Measurements from ENCODE around the gene KRT40.

The KRT40 gene

DNA sequence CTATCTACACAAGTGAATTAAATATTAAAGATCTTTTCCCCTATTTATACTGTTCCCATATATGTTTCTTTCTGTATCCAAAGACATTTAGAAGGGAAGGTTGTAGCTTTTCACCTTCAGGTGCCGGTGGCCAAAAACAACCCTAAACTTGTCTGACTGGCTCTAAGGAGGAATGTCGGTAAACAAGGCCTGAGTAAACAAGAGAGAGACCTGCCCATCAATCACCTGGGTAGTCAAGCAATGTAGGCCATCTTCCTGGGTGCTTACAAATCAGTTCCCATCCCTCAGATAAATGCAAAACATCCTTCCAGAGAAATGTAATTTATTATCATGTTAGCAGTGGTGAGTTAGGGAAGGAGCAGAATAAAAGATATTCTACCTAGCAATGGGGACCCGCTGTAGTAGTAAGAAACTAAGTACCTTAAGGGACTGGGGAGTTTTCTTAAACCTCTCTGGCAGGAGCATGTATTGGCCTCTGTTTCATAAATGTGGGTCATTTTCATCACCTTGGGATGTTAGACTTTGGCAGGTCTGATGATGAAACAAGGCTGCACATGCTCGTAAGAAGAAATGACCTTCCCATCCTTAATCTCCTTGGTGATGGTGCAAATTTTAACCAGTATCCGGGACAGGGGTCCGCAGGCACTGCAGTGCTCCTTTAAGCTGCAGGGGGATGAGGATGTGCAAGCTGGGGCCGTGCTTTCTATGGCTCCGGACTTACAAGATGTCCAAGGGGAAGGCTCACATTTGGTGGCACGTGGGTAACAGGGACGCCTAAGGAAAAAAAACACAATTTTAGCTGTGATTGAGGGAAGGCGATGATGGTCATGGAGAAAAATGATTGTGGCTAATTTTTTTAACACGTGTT is 25.8 kb downstream of the KRT40 start:
- H3K36me3 ChIP-seq (ENCODE audit: low read length) = no peaks in the 10 kb centered on the region
- TF ChIP-seq, protein P1, sequence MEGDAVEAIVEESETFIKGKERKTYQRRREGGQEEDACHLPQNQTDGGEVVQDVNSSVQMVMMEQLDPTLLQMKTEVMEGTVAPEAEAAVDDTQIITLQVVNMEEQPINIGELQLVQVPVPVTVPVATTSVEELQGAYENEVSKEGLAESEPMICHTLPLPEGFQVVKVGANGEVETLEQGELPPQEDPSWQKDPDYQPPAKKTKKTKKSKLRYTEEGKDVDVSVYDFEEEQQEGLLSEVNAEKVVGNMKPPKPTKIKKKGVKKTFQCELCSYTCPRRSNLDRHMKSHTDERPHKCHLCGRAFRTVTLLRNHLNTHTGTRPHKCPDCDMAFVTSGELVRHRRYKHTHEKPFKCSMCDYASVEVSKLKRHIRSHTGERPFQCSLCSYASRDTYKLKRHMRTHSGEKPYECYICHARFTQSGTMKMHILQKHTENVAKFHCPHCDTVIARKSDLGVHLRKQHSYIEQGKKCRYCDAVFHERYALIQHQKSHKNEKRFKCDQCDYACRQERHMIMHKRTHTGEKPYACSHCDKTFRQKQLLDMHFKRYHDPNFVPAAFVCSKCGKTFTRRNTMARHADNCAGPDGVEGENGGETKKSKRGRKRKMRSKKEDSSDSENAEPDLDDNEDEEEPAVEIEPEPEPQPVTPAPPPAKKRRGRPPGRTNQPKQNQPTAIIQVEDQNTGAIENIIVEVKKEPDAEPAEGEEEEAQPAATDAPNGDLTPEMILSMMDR (IDR thresholded peaks at IDR 0.05; ENCODE audit: insufficient read depth, low read length, poor library complexity, severe bottlenecking) = no peak
- no peak for TF ChIP-seq EZH2phosphoT487 (conservative IDR thresholded peaks at IDR 0.05; ENCODE audit: low read length)
- no peaks in the 10 kb centered on the region for H4K20me1 ChIP-seq (ENCODE audit: low read depth, low read length)
- H3K79me2 ChIP-seq (ENCODE audit: insufficient read depth, low read length) = no peaks in the 10 kb centered on the region
- no peaks in the 10 kb centered on the region for H3K9me3 ChIP-seq (ENCODE audit: insufficient read depth, low read length)
- H2AFZ ChIP-seq (ENCODE audit: low read depth, low read length, severe bottlenecking) = no peak overlapping the region
- H3K4me3 ChIP-seq (ENCODE audit: insufficient read depth, low read length, poor library complexity, severe bottlenecking) = no peak overlapping the region
- H3K27me3 ChIP-seq (ENCODE audit: low read length) = no peaks in the 10 kb centered on the region
- no peaks in the 10 kb centered on the region for H3F3A ChIP-seq (ENCODE audit: insufficient read depth)
- H3K9ac ChIP-seq (ENCODE audit: low read length) = no peak overlapping the region
- no peaks in the 10 kb centered on the region for H3K9me2 ChIP-seq (replicated peaks; ENCODE audit: insufficient read depth, low read length)
- no peak overlapping the region for H3K27ac ChIP-seq (ENCODE audit: low read depth, low read length)
- no peak overlapping the region for H3K4me2 ChIP-seq (ENCODE audit: low read depth, low read length, poor library complexity, severe bottlenecking)

DNA sequence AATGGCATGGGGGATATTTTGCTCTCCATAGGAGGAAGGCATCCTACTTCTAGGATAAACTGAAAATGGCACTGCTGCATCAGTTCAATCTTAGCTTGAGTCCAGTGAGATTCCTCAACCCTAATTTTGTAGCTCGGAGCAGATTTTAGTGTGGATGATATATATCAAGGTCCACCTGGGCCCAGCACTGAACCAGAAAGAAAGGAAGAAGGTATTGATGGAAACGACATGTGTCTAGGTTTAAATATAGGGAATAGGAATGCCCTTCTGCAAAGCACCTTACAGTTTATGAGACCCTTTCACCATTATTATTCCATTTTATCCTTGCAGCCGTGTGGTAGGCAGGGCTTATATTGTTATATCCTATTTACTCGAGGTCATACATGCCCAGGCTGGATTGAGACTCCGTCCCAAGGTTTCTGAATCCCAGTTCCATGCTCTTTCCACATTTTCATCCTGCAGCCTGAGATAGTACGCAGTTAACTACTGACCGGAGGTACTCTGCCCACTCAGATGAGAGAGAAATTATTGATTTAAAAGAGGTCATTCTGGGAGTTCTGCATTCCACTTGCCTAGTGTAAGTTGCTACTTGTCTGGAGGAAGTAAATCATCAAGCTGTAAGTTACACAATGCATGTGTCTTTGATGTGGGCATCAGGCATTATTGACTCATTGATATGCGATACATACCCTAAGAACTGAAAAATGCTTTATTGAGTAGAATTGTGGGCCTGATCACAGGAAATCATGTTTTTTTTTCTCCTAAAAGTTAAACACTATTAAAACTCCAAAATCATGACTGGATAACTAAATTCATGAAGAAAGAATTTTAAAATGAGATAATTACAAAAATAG is 27.5 kb downstream of the KRT40 start:
- Histone ChIP-seq H3F3A (ENCODE audit: insufficient read depth) (no peaks in the 10 kb centered on the region), H3K27ac (ENCODE audit: low read depth, low read length) (no peak overlapping the region), H4K20me1 (ENCODE audit: low read depth, low read length) (no peaks in the 10 kb centered on the region), H3K36me3 (ENCODE audit: low read length) (no peaks in the 10 kb centered on the region), H3K9ac (ENCODE audit: low read length) (no peak overlapping the region), H3K4me2 (ENCODE audit: low read depth, low read length, poor library complexity, severe bottlenecking) (no peak overlapping the region), H2AFZ (ENCODE audit: low read depth, low read length, severe bottlenecking) (no peak overlapping the region), H3K9me3 (ENCODE audit: insufficient read depth, low read length) (no peaks in the 10 kb centered on the region), H3K79me2 (ENCODE audit: insufficient read depth, low read length) (no peaks in the 10 kb centered on the region), H3K4me3 (ENCODE audit: insufficient read depth, low read length, poor library complexity, severe bottlenecking) (no peak overlapping the region), H3K9me2 (replicated peaks; ENCODE audit: insufficient read depth, low read length) (no peaks in the 10 kb centered on the region), H3K27me3 (ENCODE audit: low read length) (no peaks in the 10 kb centered on the region)
- TF ChIP-seq, protein P1 (IDR thresholded peaks at IDR 0.05; ENCODE audit: insufficient read depth, low read length, poor library complexity, severe bottlenecking) = no peak
- TF ChIP-seq EZH2phosphoT487 (conservative IDR thresholded peaks at IDR 0.05; ENCODE audit: low read length) = no peak

DNA sequence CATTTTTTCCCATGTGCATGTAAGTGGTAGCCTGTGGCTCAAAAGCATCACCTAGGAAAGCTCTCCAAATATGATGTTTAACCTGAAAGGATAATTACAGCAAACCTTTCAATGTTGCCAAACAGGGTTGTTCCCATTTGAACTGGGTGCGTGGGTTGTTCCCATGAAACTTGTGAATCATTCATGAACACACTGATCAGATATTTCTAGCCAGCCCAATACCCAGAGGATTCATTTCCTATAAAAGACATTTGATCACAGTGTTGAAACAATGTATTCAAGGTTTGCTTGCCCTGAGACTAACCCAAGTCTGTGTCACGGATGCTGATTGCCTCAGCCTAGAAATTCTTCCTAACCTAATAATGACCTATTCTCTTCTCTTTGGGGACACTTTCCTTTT is 30.2 kb downstream of the KRT40 start:
- Histone ChIP-seq H4K20me1 (ENCODE audit: low read depth, low read length) (no peaks in the 10 kb centered on the region), H3K9me2 (replicated peaks; ENCODE audit: insufficient read depth, low read length) (no peaks in the 10 kb centered on the region), H3K79me2 (ENCODE audit: insufficient read depth, low read length) (no peaks in the 10 kb centered on the region), H3K36me3 (ENCODE audit: low read length) (no peaks in the 10 kb centered on the region), H2AFZ (ENCODE audit: low read depth, low read length, severe bottlenecking) (no peak overlapping the region), H3K9me3 (ENCODE audit: insufficient read depth, low read length) (no peaks in the 10 kb centered on the region), H3K4me3 (ENCODE audit: insufficient read depth, low read length, poor library complexity, severe bottlenecking) (no peak overlapping the region), H3K27me3 (ENCODE audit: low read length) (no peaks in the 10 kb centered on the region), H3K9ac (ENCODE audit: low read length) (no peak overlapping the region), H3K4me2 (ENCODE audit: low read depth, low read length, poor library complexity, severe bottlenecking) (no peak overlapping the region), H3F3A (ENCODE audit: insufficient read depth) (no peaks in the 10 kb centered on the region), H3K27ac (ENCODE audit: low read depth, low read length) (no peak overlapping the region)
- TF ChIP-seq EZH2phosphoT487 (conservative IDR thresholded peaks at IDR 0.05; ENCODE audit: low read length) = no peak
- TF ChIP-seq, protein P1 (IDR thresholded peaks at IDR 0.05; ENCODE audit: insufficient read depth, low read length, poor library complexity, severe bottlenecking) = no peak
